Bronchial epithelial cell (primary cell): ENCODE measurements around the gene BRMS1. TPM values are rescaled to one million over a fixed set of nuclear protein-coding genes. Genes with fewer than 3 reads are reported as not detected.
"Not testable (repeated sequence)": the region's sequence is repeated elsewhere in the genome, so short reads cannot be mapped to it uniquely, and the experiment has no call there.

Source experiments
- DNase-seq: peaks from one replicate; pipeline ENCODE4 v3.0.0-alpha.2; 2010; ENCODE audit warnings: low read depth
- FAIRE-seq: peaks from 2 replicates; lab custom pipeline; 2011; peaks lifted over from hg19 to GRCh38; lab: Jason Lieb, UNC
- H3K27me3 ChIP-seq: 2 replicates; pipeline ENCODE4 v1.5.1; 2011; ENCODE audit warnings: low read length; ENCODE audit not compliant: control insufficient read depth, insufficient read depth
- H3K36me3 ChIP-seq: 2 replicates; pipeline ENCODE4 v1.5.1; 2011; ENCODE audit warnings: low read length; ENCODE audit not compliant: control insufficient read depth, insufficient read depth
- H3K4me3 ChIP-seq: 2 replicates; pipeline ENCODE4 v1.5.1; 2011; ENCODE audit warnings: mild to moderate bottlenecking, low read depth, low read length, control low read depth
- CTCF ChIP-seq: IDR thresholded peaks from 2 replicates; pipeline ENCODE4 v1.5.1; 2011; ENCODE audit warnings: mild to moderate bottlenecking, moderate library complexity, low read length, control low read depth, inconsistent platforms; ENCODE audit not compliant: insufficient read depth, severe bottlenecking
- total RNA-seq: library from RNA; depleted of rRNA; stranded (reverse); fragments of >200 nt; gene quantifications from 2 replicates; pipeline ENCODE4 v1.2.1, GENCODE V29; 2014

Gene BRMS1
- total RNA-seq, 1 donor from 2014 or later: 81.6 TPM

DNA sequence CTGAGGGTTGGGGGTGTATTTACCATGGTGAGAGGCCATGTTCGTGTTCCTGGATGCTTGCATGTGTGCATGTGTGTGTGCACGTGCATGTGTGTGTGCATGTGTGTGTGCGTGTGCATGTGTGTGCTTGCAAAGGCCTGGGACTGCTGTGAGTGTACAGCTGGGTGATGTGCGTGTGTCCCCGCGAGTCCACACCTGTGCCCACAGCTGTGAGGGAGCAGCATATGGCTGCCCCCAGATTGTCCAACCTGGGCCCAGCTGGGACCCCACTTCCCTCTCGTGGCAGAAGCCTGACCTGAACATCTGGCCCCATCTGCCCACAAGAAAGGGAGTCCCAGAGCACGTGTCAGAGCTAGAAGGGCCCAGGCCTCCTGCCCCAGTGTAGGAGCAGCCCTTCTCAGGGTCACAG, 19.6 kb downstream of the BRMS1 start:
- Histone ChIP-seq H3K4me3 (no peak overlapping the region), H3K36me3 (no peaks in the 10 kb centered on the region), H3K27me3 (no peaks in the 10 kb centered on the region)
- peak; percentile 91 for FAIRE-seq
- TF ChIP-seq CTCF: no peak
- no peak for DNase-seq

DNA sequence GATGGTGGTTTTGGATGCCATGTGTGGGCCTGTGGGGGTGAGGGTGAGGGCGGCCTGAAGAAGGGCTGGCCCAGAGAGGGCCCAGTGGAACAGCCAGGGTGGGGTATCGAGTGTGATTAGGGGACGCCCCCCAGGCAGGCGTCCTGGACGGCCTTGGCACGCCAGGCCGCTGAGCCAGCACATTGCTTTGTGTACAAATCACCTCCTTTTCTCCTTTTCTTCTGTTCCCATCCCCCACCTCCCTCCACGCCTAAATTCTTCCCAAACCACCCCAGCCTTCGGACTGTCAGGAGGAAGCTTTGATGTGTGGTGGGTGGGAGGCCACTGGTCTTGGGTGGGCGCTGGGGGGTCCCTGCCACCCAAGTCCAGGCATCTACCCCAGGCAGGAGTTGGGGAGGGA, 20.2 kb downstream of the BRMS1 start:
- no peak for TF ChIP-seq CTCF
- no peaks in the 10 kb centered on the region for H3K27me3 ChIP-seq
- H3K36me3 ChIP-seq: no peaks in the 10 kb centered on the region
- DNase-seq (no peak), FAIRE-seq (no peak)
- no peak overlapping the region for H3K4me3 ChIP-seq

DNA sequence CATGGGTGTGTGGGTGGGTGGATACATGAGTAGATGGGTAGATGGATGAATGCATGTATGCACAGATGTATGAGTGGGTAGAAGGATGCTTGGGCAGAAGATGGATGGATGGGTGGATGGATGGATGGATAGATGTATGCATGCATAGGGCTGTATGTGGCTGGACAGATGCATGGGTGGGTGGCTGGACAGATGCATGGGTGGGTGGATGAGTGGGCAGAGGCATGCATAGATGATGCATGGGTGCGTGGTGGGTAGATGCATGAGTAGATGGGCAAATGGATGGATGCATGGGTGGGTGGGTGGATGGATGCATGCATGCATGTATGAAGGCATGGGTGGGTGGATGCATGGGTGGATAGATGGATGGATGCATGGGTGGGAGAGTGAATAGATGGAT, 21.2 kb downstream of the BRMS1 start:
- FAIRE-seq (no peak), DNase-seq (no peak)
- Histone ChIP-seq H3K36me3 (no peaks in the 10 kb centered on the region), H3K4me3 (no peak overlapping the region), H3K27me3 (no peaks in the 10 kb centered on the region)
- TF ChIP-seq CTCF: no peak

GRCh38 chr11:66322732-66323427, 22.0 kb downstream of the BRMS1 start:
- no peak for TF ChIP-seq CTCF
- H3K4me3 ChIP-seq: no peak overlapping the region
- H3K36me3 ChIP-seq: no peaks in the 10 kb centered on the region
- no peak for FAIRE-seq
- no peaks in the 10 kb centered on the region for H3K27me3 ChIP-seq
- DNase-seq: no peak

DNA sequence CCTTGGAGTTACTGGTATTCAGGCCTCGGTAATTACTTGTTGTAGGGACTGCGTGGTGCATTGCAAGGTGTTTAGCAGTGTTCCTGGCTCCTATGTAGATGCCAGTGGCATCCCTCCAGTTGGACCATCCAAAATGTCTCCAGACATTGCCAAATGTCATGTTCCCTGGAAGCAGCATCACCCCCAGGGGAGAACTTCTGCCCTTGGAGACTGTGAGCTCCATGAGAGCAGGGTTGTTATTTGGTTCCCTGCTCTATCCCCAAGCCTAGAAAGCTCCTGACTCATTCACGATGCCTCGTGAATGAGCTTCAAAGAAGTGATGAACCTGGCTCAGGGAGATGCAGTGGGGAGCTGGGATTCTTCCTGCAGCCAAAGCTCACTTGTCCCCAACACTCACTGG, 23.3 kb downstream of the BRMS1 start:
- Histone ChIP-seq H3K36me3 (no peaks in the 10 kb centered on the region), H3K4me3 (no peak overlapping the region), H3K27me3 (no peaks in the 10 kb centered on the region)
- no peak for FAIRE-seq
- DNase-seq: no peak
- TF ChIP-seq CTCF: no peak

DNA sequence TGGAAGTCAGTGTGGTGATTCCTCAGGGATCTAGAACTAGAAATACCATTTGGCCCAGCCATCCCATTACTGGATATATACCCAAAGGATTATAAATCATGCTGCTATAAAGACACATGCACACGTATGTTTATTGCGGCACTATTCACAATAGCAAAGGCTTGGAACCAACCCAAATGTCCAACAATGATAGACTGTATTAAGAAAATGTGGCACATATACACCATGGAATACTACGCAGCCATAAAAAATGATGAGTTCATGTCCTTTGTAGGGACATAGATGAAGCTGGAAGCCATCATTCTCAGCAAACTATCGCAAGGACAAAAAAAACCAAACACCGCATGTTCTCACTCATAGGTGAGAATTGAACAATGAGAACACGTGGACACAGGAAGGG, 24.2 kb downstream of the BRMS1 start:
- not testable (repeated sequence) for DNase-seq, FAIRE-seq, H3K4me3 ChIP-seq, H3K27me3 ChIP-seq, H3K36me3 ChIP-seq

GRCh38 chr11:66320289-66320688, 24.6 kb downstream of the BRMS1 start:
- H3K36me3 ChIP-seq, H3K4me3 ChIP-seq, H3K27me3 ChIP-seq, FAIRE-seq, DNase-seq: not testable (repeated sequence)
